Raji (cell line): Measurements from ENCODE around the gene LHX5.

Experiments
- POLR2A ChIP-seq: IDR thresholded peaks from 2 replicates; pipeline ENCODE4 v1.6.1; 2011; ENCODE audit warnings: low read depth, low read length, control low read depth; ENCODE audit not compliant: insufficient read depth

The LHX5 gene

DNA sequence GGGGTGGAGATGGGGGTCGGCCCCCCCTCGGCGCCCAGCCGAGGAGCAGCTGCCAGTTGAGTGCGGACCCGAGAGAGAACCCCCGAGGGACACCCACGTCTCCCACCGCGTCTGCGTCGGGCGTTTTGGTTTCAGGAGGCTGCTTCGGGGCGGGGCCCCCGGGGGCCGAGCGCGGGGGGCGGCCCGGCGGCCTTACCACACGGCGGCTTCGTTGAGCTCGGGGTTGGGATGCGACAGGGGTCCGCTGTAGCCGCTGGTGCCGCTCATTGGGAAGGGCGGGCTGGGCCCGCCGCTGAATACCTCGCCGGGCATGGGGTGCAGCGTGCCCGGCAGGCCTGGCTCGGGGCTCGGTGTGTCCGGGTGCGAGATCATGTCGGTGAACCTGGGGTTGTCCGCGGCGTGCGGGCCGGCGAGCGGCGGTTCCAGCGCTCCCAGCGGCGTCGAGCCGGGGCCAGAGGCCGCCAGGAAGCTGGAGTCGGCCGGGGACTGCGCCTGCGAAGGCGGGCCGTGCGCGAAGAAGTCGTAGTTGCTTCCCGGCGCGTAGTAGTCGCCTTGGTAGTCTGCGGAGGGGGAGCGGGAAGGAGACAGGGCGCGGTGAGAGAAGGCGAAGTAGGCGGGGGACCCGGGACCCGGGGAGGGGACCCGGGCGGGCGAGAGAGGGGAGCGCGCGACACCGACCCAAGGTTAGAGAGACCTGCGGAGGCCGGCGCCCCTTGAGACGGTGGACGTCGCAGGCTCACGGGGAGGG lies 8.5 kb downstream of the LHX5 start:
- no peak for TF ChIP-seq POLR2A

- no peak for TF ChIP-seq POLR2A
Measured at GRCh38 chr12:113462117-113462774, 9.4 kb downstream of the LHX5 start.

GRCh38 chr12:113461666-113462065 lies 10.0 kb downstream of the LHX5 start:
- TF ChIP-seq POLR2A: no peak

DNA sequence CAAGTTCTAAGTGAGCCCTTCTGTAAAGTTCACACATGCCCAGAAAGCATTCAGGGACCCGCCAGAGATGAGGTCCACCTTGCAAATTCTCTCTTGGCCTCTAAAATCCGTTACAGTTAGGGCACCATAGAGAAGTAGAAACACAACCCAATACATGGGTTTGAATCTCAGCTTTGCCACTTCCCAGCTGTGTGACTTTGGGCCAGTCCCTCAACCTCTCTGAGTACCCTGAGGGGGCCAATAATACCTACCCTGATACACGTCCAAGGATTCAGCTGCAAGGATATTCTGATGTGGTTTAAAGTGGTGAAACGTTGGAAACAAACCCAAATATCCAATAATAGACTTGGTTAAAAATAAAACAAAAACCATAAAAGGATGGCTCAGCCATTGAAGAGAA lies 11.7 kb downstream of the LHX5 start:
- no peak for TF ChIP-seq POLR2A

- no peak for TF ChIP-seq POLR2A
Measured at GRCh38 chr12:113457710-113458109, 14.0 kb downstream of the LHX5 start.

DNA sequence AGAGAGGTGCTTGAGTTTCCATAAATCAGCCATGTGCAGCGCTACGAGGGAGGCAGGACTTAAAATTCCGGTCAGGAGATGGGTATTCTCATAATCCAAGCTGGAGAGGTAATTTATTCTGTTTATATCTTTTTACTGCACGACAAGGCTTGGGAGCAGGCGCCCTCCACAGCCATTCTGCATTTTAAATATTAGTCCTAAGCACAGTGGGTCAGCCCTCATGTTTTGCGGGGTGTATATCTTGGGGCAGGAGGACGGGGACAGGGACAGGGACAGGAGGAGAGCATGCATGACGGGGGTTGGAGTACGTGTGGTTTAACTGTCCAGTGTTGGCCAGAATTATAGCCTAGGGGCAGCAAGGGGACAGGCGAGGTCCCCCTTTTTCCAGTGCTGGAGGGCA lies 14.5 kb downstream of the LHX5 start:
- no peak for TF ChIP-seq POLR2A

DNA sequence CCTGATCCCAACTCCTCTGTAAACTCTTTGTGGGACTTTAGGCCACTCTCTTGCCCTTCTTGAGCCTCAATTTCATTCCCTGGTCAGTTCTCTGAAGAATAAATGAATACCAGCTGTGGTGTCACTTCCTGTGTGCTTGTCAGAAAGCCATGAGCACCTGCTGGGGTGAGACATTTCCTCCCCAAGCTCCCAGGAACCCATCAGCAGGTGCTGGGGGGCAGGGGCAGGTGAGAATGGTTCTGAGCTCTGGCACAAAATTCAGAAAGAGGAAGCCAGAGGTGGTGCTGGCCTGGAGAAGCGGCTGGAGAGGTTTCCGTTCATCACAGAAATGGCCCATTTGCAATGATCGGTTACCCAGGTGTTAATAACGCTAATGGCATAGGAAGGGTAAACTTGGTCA lies 14.9 kb downstream of the LHX5 start:
- TF ChIP-seq POLR2A: no peak

DNA sequence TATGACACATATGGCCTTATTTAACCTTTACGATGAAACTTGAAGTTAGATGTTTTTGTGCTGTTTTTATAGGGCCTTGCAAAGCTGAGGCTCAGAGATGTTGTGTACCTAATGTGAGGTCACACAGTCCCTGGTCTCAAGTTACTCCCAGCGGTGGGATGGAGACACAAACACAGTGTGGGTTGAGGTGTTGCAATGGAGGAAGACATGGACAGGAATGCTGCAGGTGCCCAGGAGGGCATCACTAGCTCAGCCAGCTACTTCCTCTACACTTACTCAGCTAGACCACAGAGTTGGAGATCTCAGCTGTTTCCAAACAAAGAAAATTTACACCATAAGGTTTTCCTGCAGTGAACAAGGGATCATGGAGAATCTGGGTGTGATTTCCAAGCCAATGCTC lies 15.5 kb downstream of the LHX5 start:
- TF ChIP-seq POLR2A: no peak

DNA sequence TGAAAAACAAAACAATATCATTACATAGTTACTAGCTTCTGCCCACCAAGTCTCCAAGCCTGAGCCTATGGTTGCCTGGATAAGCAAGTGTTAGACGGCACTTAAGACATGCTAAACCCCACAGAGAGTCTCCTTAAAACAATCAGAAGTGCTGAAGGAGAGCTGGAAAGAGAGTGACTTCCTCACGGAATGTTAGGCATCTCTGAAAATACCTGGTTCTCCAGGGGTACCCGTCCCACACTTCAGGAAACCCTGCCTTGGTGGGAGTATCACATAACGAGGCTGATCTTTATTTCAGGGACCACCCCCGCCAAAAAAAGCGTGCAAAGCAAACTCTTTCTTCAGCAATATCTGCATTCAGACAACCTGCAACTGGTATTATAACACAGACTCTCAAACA lies 18.3 kb downstream of the LHX5 start:
- TF ChIP-seq POLR2A: no peak

DNA sequence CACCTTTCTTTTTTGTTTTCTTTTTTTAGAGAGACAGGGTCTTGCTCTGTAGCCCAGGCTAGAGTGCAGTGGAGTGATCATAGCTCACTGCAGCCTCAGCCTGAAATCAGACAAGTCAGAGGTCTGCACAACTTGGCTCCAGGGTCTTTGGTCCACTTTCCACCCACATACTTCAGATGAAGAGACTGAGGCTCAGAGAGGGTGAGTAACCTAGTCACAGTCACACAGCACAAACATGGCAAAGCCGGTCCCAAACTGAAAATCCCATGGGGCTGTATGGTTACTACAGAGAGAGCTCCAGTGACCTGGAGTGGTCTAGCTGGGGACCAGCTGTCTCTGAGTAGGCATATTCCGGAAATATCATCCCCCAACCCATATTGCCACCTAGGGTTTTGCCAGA lies 19.2 kb downstream of the LHX5 start:
- TF ChIP-seq POLR2A: no peak

GRCh38 chr12:113449839-113450238 lies 21.8 kb downstream of the LHX5 start:
- no peak for TF ChIP-seq POLR2A

DNA sequence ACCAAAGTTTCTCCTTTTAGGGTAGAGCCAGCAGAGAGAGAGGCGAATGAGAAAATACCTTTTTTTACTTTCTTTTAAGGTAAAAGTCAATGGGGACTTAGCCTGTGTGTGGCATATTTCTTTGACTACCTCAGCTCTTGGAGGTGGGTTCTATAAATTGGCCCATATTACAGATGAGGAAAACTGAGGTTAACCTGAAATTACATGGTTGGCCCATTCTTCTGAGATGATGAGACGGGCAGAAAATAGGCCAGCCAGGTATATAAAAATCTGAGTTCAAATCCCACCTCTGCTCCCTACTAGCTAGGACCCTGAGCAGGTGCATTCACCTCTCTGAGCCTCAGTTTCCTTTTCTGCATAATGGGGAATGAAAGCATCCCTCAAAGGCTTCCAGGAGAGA lies 22.4 kb downstream of the LHX5 start:
- TF ChIP-seq POLR2A: no peak

DNA sequence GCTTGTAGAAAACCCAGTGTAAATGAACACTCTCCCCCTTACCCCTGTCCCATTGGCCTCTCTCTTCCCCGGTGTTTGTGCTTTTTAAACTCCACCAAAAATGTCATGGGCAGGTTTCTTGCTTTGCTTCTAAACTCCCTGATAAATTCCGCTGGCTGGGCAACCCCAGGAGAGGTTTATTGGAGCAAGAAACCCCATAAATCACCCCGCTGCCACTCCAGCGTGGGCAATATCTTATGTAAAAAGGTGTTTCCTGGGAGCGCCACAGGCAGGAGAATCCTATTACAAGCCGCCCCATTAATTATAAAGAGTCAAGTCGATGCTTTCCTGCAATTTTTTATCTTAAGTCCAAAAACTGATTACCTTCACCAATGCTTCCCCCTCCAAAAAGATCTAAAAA lies 22.8 kb downstream of the LHX5 start:
- TF ChIP-seq POLR2A: no peak

GRCh38 chr12:113445544-113446171 lies 26.0 kb downstream of the LHX5 start:
- TF ChIP-seq POLR2A: no peak

- no peak for TF ChIP-seq POLR2A
Measured at GRCh38 chr12:113443030-113443539, 28.6 kb downstream of the LHX5 start.

DNA sequence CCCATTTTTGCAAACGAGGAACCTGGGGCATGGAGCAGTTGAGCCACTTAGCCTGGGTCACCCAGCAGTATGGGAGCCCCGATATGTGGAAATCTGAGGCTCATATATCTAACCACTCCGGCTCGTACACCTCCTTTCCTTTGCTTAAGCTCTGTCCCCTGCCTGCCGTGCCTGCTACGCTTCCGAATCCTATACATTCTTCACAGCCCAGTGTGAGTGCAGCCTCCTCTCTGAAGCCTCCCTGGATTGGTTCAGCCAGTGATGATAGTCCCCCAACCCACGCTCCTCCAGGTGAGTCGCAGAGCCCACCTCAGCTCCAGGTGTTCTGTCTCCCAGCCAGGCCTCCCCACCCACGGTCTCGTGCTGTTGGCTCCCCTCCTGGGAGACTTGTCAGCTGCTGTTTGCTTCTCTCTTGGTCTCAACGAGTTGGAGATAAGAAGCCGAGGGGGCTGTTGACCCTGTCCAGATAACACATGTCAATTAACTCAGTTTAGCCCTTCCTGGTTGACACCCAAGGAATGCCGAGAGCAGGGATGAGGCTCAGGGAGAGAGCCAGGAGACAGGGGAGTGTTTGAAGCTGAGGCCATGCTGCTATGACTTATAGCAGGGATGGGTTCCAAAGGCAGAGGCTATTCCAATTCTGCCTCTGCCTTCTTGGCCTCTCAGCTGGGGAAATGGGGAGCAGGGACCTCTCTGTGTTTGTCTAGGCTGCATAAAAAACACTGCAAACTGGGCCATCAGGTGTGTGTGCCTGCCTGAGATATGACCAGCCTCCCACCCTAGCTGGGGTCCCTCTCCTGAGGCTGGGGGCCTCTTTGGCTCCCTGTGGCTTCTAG lies 30.5 kb downstream of the LHX5 start:
- no peak for TF ChIP-seq POLR2A

DNA sequence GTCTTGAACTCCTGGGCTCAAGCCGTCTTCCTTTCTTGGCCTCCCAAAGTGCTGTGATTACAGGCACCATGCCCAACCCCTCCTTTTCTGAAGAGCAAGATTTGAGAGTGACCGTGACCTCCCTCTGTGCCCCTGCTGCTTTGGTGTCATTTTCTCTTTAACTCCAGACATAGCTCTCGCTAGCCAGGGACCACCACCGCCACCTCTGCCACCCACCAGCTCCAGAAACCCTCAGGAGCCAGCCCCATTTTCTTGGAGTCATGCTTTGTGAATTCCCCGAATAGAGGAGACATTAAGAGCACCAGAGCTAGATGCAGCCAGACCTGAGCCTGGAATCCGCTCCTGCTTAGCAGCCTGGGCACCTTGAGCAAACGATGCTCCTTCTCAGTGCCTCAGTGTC lies 31.3 kb downstream of the LHX5 start:
- TF ChIP-seq POLR2A: no peak
